ENCODE results near the gene PSMG1. TPM values are rescaled to one million over a fixed set of nuclear protein-coding genes. Genes with fewer than 3 reads are reported as not detected.

The PSMG1 gene
- total and polyA plus RNA-seq, 2 of the 8 experiments (the other 6 are each of a cell fraction or from before 2014, with no cell fraction given), result 50.7 to 93.7 TPM

- CTCF ChIA-PET (ENCODE audit: partially characterized antibody), result no interaction called here
- H3K23me2 ChIP-seq (ENCODE audit: low read depth, low read length), result no peaks in the 10 kb centered on the region
- no peak for FAIRE-seq
These were observed 27.7 kb downstream of the PSMG1 start for GRCh38 chr21:39155578-39155977.

More at GRCh38 chr21:39155578-39155977, 27.7 kb downstream of the PSMG1 start:
- H3K4ac ChIP-seq (replicated peaks; ENCODE audit: insufficient read length, low read depth, low read length), result no peak overlapping the region
- H3K14ac ChIP-seq (ENCODE audit: insufficient read length), result no peak overlapping the region
- H2AFZ ChIP-seq (ENCODE audit: low read length), result no peak overlapping the region
- H2BK5ac ChIP-seq (ENCODE audit: low read depth, low read length), result no peak overlapping the region
- no peaks in the 10 kb centered on the region for H3K79me2 ChIP-seq (ENCODE audit: control insufficient read depth in 1 of 2, insufficient read depth in 2 of 2, low read length in 2 of 2)
- no peak for TF ChIP-seq CHD2 (IDR thresholded peaks at IDR 0.05; ENCODE audit: low read length)
- H3K36me3 ChIP-seq (ENCODE audit: control insufficient read depth in 2 of 4, insufficient read depth in 4 of 4, low read length in 3 of 4), result no peaks in the 10 kb centered on the region
- no peaks in the 10 kb centered on the region for H3K4me1 ChIP-seq (replicated peaks in 1 of 4; ENCODE audit: control insufficient read depth in 3 of 4, insufficient read depth in 4 of 4, low read length in 3 of 4)
- no peaks in the 10 kb centered on the region for H4K20me1 ChIP-seq (replicated peaks in 1 of 2; ENCODE audit: control insufficient read depth in 1 of 2, insufficient read depth in 2 of 2, low read length in 2 of 2)
- H3K9ac ChIP-seq (replicated peaks in 1 of 4; ENCODE audit: extremely low read depth in 1 of 4, low read depth in 3 of 4, low read length in 3 of 4), result no peak overlapping the region
- H3K18ac ChIP-seq (ENCODE audit: extremely low read depth, low read length), result no peak overlapping the region
- H3K27me3 ChIP-seq (replicated peaks in 1 of 4; ENCODE audit: control insufficient read depth in 3 of 4, extremely low read depth in 1 of 4, insufficient read depth in 3 of 4, low read length in 3 of 4), result no peaks in the 10 kb centered on the region
- no peak overlapping the region for H2AK5ac ChIP-seq (ENCODE audit: low read depth, low read length)
- no peak overlapping the region for H2BK12ac ChIP-seq (ENCODE audit: low read depth, low read length)
- no peak overlapping the region for H4K91ac ChIP-seq (replicated peaks; ENCODE audit: insufficient read length, low read length)
- 87% methylated on average over 2 of the region's 2 CpGs; no CpG with 5 or more reads in 1 of the 2 experiments for WGBS, 2 experiments (ENCODE audit: extremely low coverage in 1 of 2, insufficient coverage in 1 of 2, insufficient read length in 1 of 2, insufficient replicate concordance in 2 of 2, low coverage in 1 of 2, low lambda C conversion rate in 2 of 2, missing lambda C conversion rate in 1 of 2)
- no peak overlapping the region for H3K4me2 ChIP-seq (ENCODE audit: insufficient read depth in 1 of 2, low read depth in 2 of 2, low read length in 2 of 2)
- H3K9me3 ChIP-seq (ENCODE audit: insufficient read depth in 2 of 2, low read depth in 1 of 2, low read length in 1 of 2), result peaks cover 4 to 14% of the 10 kb centered on the region in 2 experiments; a peak in 2 of 4 replicates
- no peak overlapping the region for H4K8ac ChIP-seq (ENCODE audit: extremely low read depth, insufficient read depth, low read length)
- H2BK20ac ChIP-seq (ENCODE audit: low read length), result no peak overlapping the region
- no peak for DNase-seq (ENCODE audit: low read depth in 1 of 2, low spot score in 2 of 2)
- H3K27ac ChIP-seq (ENCODE audit: low read depth, low read length), result no peak overlapping the region
- H3K56ac ChIP-seq (replicated peaks; ENCODE audit: insufficient read length, low read depth, low read length), result no peak overlapping the region
- H2BK15ac ChIP-seq (ENCODE audit: low read length), result no peak overlapping the region
- no peak overlapping the region for H3K4me3 ChIP-seq (ENCODE audit: extremely low read depth in 1 of 4, insufficient read depth in 2 of 4, low read depth in 3 of 4, low read length in 4 of 4)
- H2BK120ac ChIP-seq (replicated peaks; ENCODE audit: low read depth, low read length), result no peak overlapping the region
- H4K5ac ChIP-seq (ENCODE audit: insufficient read length, low read depth, low read length), result no peak overlapping the region
- no peaks in the 10 kb centered on the region for H3K79me1 ChIP-seq (ENCODE audit: low read depth, low read length)
- no peak overlapping the region for H3K23ac ChIP-seq (ENCODE audit: insufficient read length)
- POLR2A ChIA-PET (ENCODE audit: partially characterized antibody), result interaction anchor here (1.6 kb wide), 1 partner anchor 22 kb away, joined by 3 read pairs; no protein-coding TSS in a partner anchor

Measured in H1 (cell line).